Measurements from ENCODE around the gene CPPED1.

GRCh38 chr16:12800817-12801216, 2.9 kb downstream of the CPPED1 start:
- no peak for TF ChIP-seq EZH2 (IDR thresholded peaks at IDR 0.05)
- TF ChIP-seq CTCF (IDR thresholded peaks at IDR 0.05) = no peak
- no peak for TF ChIP-seq EZH2phosphoT487 (IDR thresholded peaks at IDR 0.05)
